ENCODE measurements around the gene GOLGA1.

GRCh38 chr9:124852121-124852828 lies 88.6 kb downstream of the GOLGA1 start:
- TF ChIP-seq CTCF (IDR thresholded peaks at IDR 0.05): no peak
- no peak for TF ChIP-seq ZFX (IDR thresholded peaks at IDR 0.05; ENCODE audit: borderline replicate concordance)

Measured in 22Rv1 (cell line).